ENCODE data around the gene EXOG. TPM values are rescaled to one million over a fixed set of nuclear protein-coding genes. Genes with fewer than 3 reads are reported as not detected.

EXOG gene
- total RNA-seq, 3 donors from 2014 or later = 7.1 to 13.0 (median 8.7) TPM

GRCh38 chr3:38458796-38459498 is 37.2 kb upstream of the EXOG start:
- Histone ChIP-seq H3K36me3 (ENCODE audit: low read depth) (no peaks in the 10 kb centered on the region), H3K9me3 (no peaks in the 10 kb centered on the region), H3K4me3 (no peak overlapping the region), H3K4me1 (ENCODE audit: low read depth) (peaks cover 30% of the 10 kb centered on the region)
- intact Hi-C loops (cut with DNase I, micrococcal nuclease) = no loop called here
- ATAC-seq (peak; percentile 72), DNase-seq (peak; percentile 73 to 79 (median 75))
- TF ChIP-seq, protein P1, sequence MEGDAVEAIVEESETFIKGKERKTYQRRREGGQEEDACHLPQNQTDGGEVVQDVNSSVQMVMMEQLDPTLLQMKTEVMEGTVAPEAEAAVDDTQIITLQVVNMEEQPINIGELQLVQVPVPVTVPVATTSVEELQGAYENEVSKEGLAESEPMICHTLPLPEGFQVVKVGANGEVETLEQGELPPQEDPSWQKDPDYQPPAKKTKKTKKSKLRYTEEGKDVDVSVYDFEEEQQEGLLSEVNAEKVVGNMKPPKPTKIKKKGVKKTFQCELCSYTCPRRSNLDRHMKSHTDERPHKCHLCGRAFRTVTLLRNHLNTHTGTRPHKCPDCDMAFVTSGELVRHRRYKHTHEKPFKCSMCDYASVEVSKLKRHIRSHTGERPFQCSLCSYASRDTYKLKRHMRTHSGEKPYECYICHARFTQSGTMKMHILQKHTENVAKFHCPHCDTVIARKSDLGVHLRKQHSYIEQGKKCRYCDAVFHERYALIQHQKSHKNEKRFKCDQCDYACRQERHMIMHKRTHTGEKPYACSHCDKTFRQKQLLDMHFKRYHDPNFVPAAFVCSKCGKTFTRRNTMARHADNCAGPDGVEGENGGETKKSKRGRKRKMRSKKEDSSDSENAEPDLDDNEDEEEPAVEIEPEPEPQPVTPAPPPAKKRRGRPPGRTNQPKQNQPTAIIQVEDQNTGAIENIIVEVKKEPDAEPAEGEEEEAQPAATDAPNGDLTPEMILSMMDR (IDR thresholded peaks at IDR 0.05) = no peak

GRCh38 chr3:38459499-38460048 is 36.6 kb upstream of the EXOG start:
- intact Hi-C loops (cut with DNase I, micrococcal nuclease) = no loop called here
- DNase-seq (no peak), ATAC-seq (peak; percentile 54)
- Histone ChIP-seq H3K36me3 (ENCODE audit: low read depth) (no peaks in the 10 kb centered on the region), H3K9me3 (no peaks in the 10 kb centered on the region), H3K4me3 (no peak overlapping the region), H3K4me1 (ENCODE audit: low read depth) (peaks cover 30% of the 10 kb centered on the region)
- TF ChIP-seq, protein P1 (IDR thresholded peaks at IDR 0.05) = no peak

GRCh38 chr3:38460377-38461270 is 35.5 kb upstream of the EXOG start:
- DNase-seq (no peak), ATAC-seq (no peak)
- Histone ChIP-seq H3K9me3 (no peaks in the 10 kb centered on the region), H3K4me1 (ENCODE audit: low read depth) (peaks cover 29% of the 10 kb centered on the region), H3K4me3 (no peak overlapping the region), H3K36me3 (ENCODE audit: low read depth) (no peaks in the 10 kb centered on the region)
- TF ChIP-seq, protein P1 (IDR thresholded peaks at IDR 0.05) = no peak
- intact Hi-C loops (cut with DNase I, micrococcal nuclease) = no loop called here

DNA sequence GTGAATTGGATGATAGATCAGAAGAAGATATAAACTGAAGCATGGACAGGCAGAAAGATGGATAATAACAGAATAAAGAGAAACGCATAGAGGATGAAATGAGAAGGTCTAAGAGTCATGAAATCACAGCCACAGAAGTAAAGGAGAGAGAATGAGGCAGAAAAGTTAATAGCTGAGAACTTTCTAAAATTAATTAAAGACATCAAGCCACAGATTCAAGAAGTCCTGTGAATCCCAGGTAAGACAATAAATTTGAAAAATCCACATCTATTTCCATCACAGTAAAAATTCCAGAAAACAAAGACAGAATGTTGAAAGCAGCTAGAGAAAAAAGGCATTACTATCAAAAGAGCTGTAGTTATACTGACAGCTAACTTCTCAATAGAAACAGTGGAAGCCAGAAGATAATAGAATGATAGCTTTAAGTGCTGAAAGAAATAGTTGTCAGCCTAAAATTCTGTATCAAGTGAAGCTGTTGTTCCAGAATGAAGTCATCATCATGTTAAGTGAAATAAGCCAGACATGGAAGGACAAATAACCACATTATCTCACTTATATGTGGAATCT is 30.5 kb upstream of the EXOG start:
- Histone ChIP-seq H3K9me3 (peaks cover 3% of the 10 kb centered on the region), H3K36me3 (ENCODE audit: low read depth) (no peaks in the 10 kb centered on the region), H3K4me1 (ENCODE audit: low read depth) (no peaks in the 10 kb centered on the region), H3K4me3 (no peak overlapping the region)
- intact Hi-C loops (cut with DNase I, micrococcal nuclease) = no loop called here
- ATAC-seq (no peak), DNase-seq (no peak)
- TF ChIP-seq, protein P1 (IDR thresholded peaks at IDR 0.05) = no peak

DNA sequence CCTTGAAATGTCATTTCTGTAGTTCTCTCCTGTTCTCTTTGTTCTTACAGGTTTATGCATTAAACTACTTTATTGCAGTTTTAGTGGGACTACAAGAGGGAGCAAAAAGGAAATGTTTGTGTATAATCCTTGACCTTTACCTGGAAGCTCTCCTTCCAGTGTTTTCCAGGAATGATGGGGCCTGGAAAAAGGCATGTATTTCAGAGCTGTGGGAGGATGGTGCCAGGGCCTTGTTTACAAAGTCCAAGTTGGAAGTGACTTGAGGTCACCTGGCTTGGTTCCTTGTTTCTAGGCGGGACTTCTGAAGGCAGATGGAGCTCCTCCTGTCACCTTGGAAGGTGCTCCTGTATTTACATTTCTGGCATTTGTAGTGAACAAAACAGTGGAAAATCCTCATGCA is 27.4 kb upstream of the EXOG start:
- H3K9me3 ChIP-seq = peaks cover 3% of the 10 kb centered on the region
- H3K4me3 ChIP-seq = no peak overlapping the region
- H3K36me3 ChIP-seq (ENCODE audit: low read depth) = no peaks in the 10 kb centered on the region
- H3K4me1 ChIP-seq (ENCODE audit: low read depth) = peaks cover 17% of the 10 kb centered on the region
- intact Hi-C loops (cut with DNase I, micrococcal nuclease) = no loop called here
- peak in 1 of 3 donors; percentile 79 for DNase-seq
- peak; percentile 72 for ATAC-seq
- TF ChIP-seq, protein P1 (IDR thresholded peaks at IDR 0.05) = no peak

Data from mucosa of descending colon (tissue), 3 donors.